Activated effector memory CD4-positive, alpha-beta T cell treated with Interleukin-2 at 50 U/mL for 16 hours (primary cell): ENCODE measurements around the gene ERBIN.
A peak's percentile ranks its signal among the peaks of the same experiment; 100 is the strongest.
"Not testable (repeated sequence)": the region's sequence is repeated elsewhere in the genome, so short reads cannot be mapped to it uniquely, and the experiment has no call there.

ENCODE experiments used
- DNase-seq: peaks from one replicate; pipeline ENCODE4 v3.0.0-alpha.2; 2020

The ERBIN gene, protein sequence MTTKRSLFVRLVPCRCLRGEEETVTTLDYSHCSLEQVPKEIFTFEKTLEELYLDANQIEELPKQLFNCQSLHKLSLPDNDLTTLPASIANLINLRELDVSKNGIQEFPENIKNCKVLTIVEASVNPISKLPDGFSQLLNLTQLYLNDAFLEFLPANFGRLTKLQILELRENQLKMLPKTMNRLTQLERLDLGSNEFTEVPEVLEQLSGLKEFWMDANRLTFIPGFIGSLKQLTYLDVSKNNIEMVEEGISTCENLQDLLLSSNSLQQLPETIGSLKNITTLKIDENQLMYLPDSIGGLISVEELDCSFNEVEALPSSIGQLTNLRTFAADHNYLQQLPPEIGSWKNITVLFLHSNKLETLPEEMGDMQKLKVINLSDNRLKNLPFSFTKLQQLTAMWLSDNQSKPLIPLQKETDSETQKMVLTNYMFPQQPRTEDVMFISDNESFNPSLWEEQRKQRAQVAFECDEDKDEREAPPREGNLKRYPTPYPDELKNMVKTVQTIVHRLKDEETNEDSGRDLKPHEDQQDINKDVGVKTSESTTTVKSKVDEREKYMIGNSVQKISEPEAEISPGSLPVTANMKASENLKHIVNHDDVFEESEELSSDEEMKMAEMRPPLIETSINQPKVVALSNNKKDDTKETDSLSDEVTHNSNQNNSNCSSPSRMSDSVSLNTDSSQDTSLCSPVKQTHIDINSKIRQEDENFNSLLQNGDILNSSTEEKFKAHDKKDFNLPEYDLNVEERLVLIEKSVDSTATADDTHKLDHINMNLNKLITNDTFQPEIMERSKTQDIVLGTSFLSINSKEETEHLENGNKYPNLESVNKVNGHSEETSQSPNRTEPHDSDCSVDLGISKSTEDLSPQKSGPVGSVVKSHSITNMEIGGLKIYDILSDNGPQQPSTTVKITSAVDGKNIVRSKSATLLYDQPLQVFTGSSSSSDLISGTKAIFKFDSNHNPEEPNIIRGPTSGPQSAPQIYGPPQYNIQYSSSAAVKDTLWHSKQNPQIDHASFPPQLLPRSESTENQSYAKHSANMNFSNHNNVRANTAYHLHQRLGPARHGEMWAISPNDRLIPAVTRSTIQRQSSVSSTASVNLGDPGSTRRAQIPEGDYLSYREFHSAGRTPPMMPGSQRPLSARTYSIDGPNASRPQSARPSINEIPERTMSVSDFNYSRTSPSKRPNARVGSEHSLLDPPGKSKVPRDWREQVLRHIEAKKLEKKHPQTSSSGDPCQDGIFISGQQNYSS (N-terminal part only)

DNA sequence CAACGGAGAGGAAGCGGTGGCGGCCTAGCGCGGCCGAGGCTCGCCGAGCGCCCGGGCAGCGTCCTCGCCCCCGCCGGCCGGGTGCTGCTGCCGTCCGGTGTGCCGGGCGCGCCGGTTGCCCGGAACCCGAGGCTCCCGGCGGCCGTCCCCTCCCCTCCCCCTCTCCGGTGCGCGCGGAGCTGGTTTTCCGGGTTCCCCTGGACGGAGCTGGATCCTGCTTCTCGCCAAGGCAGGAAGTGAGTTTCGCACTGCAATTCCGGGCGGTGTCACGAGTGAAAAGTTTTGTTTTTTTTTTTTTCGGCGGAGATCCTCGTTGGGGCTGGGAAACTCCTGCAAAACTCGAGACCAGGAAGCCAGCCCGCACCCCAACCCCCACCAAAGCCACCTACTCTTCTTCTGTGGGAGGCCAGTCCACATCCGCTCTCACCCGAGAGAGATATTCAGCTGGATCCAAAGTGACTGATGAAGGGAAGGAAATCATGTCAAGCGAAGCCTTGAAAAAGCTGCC, at the start of gene ERBIN:
Gene ERBIN (plus strand): TSS at position 300 of the 508 bp plus-strand sequence. CDS start 66,144 bp downstream, outside the sequence.
- DNase-seq, result peak; percentile 61

- DNase-seq, result no peak
Observed at GRCh38 chr5:65876970-65877369, 49.4 kb upstream of the ERBIN start.

DNA sequence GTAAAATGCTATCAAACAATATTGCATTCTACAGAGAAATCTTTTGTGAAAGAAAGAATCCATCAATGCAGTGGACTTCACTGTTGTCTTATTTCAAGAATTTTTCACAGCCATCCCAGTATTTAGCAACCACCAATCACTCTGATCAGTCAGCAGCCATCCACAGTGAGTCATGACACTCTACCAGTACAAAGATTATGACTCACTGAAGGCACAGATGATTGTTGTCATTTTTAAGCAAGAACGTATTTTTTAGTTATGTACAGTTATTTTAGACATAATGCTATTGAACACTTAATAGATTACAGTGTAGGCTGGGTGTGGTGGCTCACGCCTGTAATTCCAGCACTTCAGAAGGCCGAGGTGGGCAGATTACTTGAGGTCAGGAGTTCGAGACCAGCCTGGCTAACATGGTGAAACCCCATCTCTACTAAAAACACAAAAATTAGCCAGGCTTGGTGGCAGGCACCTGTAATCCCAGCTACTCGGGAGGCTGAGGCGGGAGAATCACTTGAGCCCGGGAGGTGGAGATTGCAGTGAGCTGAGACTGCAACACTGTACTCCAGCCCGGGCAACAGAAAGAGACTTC, 46.6 kb upstream of the ERBIN start:
- not testable (repeated sequence) for DNase-seq

- DNase-seq, result no peak
Observed at GRCh38 chr5:65880496-65881072, 45.8 kb upstream of the ERBIN start.

DNA sequence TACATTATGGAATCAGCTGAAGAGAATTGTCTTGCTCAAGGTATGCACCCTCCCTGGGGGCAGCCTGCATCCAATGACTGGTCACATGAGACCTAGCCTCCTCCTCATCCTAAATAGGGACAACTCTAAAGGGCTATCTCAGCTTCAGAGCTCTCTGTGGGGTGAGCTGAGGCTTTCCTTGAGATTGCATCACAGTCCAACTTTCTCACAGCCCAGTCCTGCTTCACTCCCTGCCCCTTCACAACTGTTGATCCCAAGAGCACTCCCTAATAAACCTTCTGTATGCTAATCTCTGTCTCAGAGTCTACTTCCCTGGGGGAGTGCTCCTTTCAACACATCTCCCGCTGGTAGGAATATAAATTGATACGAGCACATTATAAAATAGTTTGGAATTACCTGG, 44.1 kb upstream of the ERBIN start:
- DNase-seq, result no peak

GRCh38 chr5:65883461-65883860, 42.9 kb upstream of the ERBIN start:
- DNase-seq, result no peak

DNA sequence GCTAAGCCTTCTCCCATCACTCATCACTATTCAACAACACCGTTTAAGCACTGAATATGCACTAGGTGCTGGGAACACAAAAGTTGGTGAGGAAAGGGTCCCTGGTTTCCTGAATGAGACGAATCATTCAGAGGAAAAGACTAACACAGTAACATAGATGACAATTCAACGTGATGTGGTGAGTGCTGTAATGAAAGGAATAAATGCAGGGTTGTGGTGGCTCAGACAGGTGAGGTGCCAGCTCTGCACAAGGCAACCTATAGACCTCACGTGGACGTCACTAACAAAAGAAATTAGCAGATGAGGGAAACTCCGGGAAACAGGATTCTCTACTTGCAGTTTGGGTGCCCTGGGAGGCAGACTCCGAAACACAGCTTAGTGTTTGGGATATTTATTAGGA, 40.0 kb upstream of the ERBIN start:
- no peak for DNase-seq

DNA sequence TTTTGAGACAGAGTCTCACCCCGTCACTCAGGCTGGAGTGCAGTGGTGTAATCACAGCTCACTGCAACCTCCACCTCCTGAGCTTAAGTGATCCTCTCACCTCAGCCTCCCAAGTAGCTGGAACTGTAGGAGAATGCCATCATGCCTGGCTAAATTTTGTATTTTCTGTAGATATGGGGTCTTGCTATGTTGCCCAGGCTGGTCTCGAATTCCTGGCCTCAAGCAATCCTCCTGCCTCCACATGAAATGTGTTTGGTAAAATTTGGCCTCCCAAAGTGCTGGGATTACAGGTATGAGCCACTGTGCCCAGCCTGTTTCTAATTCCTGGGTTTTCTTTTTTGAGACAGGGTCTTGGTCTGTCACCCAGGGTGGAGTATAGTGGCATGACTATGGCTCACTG, 34.4 kb upstream of the ERBIN start:
- DNase-seq, result not testable (repeated sequence)

DNA sequence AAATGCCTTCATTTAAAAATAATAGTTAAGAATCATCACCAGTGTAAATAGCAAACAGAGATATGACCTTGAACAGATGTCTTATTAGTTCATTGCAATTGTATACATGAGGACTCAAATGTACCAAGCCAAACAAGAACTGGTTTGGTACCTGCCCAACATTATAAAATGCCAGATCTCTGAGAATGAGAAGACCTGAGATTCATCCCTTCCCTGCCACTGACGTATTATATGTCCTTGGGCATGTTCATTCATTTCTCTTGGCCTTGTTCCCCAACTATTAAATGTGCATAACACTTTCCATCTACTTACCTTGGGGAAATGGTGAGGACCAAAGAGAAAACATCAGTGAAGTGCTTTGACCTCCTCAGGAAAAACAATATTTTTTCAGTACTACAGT, 33.6 kb upstream of the ERBIN start:
- no peak for DNase-seq

GRCh38 chr5:65893749-65894430, 32.5 kb upstream of the ERBIN start:
- DNase-seq, result no peak

DNA sequence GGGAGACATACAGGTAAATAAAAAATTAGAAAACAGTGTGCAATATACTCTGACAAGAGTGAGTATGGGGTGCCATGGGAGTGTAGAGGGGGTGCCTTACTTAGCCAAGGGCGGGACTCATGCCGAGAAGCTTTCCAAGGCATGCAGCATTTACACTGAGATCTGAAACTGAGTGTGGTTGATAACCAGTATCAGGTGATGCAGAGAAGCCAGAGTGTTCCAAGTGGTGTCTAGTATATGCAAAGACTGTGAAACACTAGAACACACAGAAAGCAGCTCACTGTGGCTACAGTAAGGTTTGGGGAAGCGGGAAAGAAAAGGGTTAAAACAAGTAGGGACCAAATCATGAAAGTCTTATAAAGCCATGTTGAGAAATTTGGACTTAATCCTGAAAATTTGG, 30.5 kb upstream of the ERBIN start:
- DNase-seq, result no peak

GRCh38 chr5:65900746-65901145, 25.6 kb upstream of the ERBIN start:
- no peak for DNase-seq

GRCh38 chr5:65902104-65902503, 24.3 kb upstream of the ERBIN start:
- DNase-seq, result no peak

- DNase-seq, result no peak
Observed at GRCh38 chr5:65903581-65903980, 22.8 kb upstream of the ERBIN start.

GRCh38 chr5:65906256-65906655, 20.1 kb upstream of the ERBIN start:
- DNase-seq, result no peak

GRCh38 chr5:65907135-65907534, 19.2 kb upstream of the ERBIN start:
- no peak for DNase-seq

DNA sequence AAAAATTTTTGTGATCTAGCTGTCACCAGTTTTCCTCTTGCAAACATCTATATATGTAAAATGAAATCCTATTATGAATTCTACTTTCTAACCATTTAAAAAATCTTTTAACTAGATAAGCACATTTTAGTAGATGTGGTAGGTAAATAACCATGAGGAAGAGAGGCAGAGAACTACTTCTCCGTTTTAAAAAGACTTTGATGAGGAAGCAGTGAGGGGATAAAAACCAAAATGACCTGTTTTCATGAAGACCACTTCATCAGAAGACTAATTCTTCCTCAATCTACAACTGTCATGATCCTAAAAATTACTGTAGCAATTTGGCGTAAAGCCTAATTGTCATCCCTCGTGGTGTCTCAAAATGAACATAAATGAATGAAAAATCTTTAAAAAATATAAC, 15.7 kb upstream of the ERBIN start:
- no peak for DNase-seq

DNA sequence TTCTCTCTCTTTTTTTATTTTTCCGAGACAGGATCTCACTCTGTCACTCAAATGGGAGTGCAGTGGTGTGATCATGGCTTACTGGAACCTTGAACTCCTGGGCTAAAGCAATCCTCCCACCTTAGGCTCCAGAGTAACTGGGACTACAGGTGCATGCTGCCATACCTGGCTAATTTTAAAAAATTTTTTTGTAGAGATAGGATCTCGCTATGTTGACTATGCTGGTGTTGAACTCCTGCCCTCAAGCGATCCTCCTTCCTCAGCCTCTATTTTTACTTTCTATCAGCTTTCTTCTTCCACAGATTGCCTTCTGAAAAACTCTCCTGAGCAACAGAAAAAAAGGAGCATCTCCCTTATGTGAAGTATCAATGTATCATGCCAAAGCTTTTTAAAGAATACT, 14.1 kb upstream of the ERBIN start:
- no peak for DNase-seq

DNA sequence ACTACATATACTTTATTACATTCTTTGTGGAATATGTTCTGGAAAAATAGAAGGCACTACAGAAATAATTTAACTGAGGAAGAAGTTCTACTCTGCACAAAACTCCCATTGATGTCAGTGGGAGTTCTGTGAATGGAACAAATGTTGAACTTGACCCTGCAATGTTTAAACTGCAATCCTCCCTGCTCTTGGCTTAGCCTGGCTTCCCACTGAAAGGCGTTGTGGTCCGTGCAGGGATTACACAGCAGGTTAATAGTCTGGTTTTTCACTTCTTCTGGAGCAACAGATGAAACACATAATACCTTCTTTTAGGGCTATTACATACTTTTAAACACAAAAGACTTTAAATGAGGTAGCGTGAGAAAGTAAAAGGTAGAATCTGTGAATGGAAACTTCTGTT, 12.9 kb upstream of the ERBIN start:
- no peak for DNase-seq

GRCh38 chr5:65914641-65915196, 11.7 kb upstream of the ERBIN start:
- DNase-seq, result no peak

DNA sequence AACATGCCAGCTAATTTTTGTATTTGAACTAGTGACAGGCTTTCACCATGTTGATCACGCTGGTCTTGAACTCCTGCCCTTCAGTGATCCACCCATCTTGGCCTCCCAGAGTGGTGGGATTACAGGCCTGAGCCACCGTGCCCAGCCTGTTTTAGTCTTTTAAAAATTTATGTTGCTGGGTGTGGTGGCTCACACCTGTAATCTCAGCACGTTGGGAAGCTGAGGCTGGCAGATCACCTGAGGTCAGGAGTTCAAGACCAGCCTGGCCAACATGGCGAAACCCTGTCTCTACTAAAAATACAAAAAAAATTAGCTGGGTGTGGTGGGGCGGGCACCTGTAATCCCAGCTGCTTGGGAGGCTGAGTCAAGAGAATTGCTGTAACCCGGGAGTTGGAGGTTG, 10.7 kb upstream of the ERBIN start:
- not testable (repeated sequence) for DNase-seq
